NT2/D1 (cell line): Measurements from ENCODE around the gene SLC35E1.
"Not testable (repeated sequence)": the region's sequence is repeated elsewhere in the genome, so short reads cannot be mapped to it uniquely, and the experiment has no call there.

Experiments
- SUZ12 ChIP-seq: IDR thresholded peaks from 2 replicates; pipeline ENCODE4 v1.6.1; 2011; ENCODE audit not compliant: insufficient read length, insufficient read depth; ENCODE audit errors: extremely low read depth
- YY1 ChIP-seq: IDR thresholded peaks from 2 replicates; pipeline ENCODE4 v1.6.1; 2011; ENCODE audit not compliant: insufficient read length, insufficient read depth

GRCh38 chr19:16506161-16506560, 66.1 kb downstream of the SLC35E1 start:
- not testable (repeated sequence) for TF ChIP-seq SUZ12, YY1
